Measurements from ENCODE around the gene CCNYL1.
"Not testable (repeated sequence)": the region's sequence is repeated elsewhere in the genome, so short reads cannot be mapped to it uniquely, and the experiment has no call there.

Gene CCNYL1

GRCh38 chr2:207710814-207711740, at the start of gene CCNYL1:
Gene CCNYL1 (plus strand): TSS chr2:207711640. CDS start chr2:207711897, 257 bp downstream.
- peak; percentile 99 for DNase-seq

- DNase-seq = peak; percentile 81
Observed at GRCh38 chr2:207662203-207662602, 49.2 kb upstream of the CCNYL1 start.

- DNase-seq = no peak
Observed at GRCh38 chr2:207663870-207664545, 47.4 kb upstream of the CCNYL1 start.

- no peak for DNase-seq
Observed at GRCh38 chr2:207670887-207671286, 40.6 kb upstream of the CCNYL1 start.

GRCh38 chr2:207673431-207673830, 38.0 kb upstream of the CCNYL1 start:
- DNase-seq = no peak

- no peak for DNase-seq
Observed at GRCh38 chr2:207674266-207674774, 37.1 kb upstream of the CCNYL1 start.

GRCh38 chr2:207674826-207675225, 36.6 kb upstream of the CCNYL1 start:
- no peak for DNase-seq

DNA sequence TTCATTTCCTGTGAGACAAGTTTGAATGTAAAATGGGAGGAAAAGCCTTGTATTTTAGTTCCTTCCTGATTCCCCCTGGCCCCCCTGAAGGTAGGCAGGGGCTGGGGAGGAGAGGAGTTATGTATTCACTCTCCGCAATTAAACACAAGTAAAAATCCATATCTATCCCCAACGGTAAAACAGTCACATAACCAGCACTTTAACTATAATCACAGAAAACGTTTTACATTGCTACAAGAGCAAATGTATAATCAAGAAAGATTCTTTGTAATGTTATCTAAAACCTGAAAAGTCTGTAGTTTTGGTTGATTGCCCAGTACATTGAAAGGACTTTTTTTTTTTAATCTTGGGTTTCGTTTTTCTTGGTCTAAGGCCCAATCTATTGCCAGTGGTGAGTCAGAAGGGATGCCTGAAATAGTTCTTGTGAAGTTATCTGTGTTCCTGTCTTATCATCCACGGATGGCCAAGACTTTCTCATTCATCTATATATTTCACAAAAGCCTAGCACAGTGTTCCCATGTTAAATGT, 34.5 kb upstream of the CCNYL1 start:
- DNase-seq = no peak

DNA sequence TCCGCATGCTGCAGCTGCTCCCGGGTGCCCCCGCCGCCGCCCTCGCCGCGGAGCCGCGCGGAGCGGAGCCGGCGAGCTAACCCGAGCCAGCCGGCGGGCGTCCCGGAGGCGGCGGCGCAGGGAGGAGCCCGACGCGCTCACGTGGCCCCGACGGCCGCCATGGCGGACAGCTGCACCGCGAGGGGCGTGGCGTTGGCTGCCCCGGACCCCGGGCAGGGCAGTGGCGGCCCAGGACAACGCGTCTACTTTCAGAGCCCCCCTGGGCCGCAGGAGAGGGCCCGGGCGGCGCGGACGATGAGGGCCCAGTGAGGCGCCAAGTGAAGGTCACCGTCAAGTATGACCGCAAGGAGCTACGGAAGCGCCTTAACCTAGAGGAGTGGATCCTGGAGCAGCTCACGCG, 30.0 kb upstream of the CCNYL1 start:
- no peak for DNase-seq

DNA sequence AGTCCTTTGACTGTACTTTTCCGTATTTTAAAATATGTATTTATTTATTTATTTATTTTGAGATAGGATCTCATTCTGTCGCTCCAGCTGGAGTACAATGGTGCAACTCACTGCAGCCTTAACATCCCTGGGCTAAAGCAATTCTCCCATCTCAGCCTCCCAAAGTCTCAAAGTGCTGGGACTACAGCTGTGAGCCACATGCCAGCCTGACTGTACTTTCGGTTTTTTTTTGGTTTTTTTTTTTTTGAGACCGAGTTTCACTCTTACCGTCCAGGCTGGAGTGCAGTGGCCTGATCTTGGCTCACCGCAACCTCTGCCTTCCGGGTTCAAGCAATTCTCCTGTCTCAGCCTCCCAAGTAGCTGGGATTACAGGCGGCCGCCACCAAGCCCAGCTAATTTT, 28.9 kb upstream of the CCNYL1 start:
- no peak for DNase-seq

- DNase-seq = no peak
Observed at GRCh38 chr2:207683438-207683837, 28.0 kb upstream of the CCNYL1 start.

GRCh38 chr2:207683879-207684627, 27.4 kb upstream of the CCNYL1 start:
- no peak for DNase-seq

DNA sequence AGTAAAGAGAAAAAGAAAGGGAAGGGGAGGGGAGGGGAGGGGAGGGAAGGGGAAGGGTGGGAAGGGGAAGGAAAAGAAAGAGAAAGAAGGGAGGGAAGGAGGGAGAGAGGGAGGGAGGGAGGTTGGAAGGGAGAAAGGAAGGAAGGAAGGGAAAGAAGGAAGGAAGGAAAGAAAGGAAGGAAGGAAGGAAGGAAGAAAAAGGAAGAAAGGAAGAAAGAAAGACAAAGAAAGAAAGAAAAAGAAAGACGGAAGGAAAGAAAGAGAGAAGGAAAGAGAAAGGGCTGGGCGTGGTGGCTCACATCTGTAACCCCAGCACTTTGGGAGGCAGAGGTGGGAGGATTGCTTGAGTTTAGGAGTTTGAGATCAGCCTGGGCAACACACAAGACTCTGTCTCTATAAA, 24.6 kb upstream of the CCNYL1 start:
- no peak for DNase-seq

- no peak for DNase-seq
Observed at GRCh38 chr2:207688597-207688996, 22.8 kb upstream of the CCNYL1 start.

- not testable (repeated sequence) for DNase-seq
Observed at GRCh38 chr2:207690845-207691461, 20.5 kb upstream of the CCNYL1 start.

DNA sequence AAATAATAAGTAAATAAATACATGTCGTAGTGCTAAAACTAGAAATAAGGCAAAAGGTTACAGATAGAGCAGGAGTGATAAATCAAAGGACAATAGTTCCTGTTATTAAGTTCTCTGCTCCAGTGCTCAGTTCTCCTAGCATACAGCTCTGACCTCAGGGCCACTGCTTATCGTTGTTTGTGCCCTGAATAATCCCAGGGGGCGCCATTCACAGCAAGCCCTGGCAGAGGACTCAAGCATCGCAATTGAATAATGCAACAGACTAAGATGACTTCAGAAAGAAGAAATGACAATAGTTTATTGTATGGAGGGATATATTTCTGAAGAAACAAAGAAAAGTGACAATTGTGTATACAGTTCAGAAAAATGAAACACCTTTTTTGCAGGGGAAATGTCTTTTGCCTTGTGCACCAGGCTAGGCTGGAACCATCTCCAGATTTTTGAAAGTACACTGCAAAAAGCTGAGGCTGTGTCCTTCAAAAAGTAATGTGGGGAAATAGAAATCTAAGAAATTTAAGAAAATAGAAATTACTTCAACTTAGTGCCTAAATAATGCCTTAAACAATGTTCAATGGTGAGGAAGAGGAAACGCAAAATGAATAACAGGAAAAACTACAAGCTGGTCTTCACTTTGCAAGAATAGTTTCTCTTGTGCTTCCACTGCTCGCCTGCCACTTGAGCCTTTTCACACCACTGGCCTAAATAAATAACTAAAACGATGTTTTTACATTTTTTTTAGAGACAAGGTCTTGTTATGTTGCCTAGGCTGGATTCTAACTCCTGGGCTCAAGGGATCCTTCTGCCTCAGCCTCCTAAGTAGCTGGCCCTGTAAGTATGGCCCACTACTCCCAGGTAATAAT, 19.0 kb upstream of the CCNYL1 start:
- peak; percentile 51 for DNase-seq

DNA sequence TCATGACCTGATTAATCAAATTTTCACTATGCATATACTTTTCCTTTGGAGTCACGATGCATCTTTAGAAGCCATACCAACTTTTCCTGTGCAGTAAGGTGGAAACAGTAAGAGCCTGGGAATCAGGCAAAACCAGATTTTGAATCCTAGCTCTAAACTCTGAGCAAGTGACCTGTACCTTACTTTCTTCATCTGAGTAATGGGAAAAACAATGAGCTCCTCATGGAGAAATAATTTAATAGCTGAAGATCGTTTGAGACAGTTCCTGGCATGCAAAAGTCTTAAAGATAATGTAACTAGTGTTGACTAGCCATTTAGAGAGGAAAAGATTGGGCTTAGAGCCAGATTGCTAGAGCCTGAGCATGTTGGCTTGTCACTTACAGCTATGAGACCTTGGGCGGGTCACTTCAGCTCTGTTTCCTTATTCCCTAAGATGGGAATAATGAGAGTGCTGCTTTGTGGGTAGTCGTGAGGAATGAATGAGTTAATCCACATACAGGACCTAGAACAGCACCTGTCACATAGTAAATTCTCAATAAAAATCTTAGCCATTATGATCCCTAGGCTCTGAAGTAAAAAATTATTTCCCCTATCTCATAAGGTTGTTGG, 17.7 kb upstream of the CCNYL1 start:
- DNase-seq = no peak

DNA sequence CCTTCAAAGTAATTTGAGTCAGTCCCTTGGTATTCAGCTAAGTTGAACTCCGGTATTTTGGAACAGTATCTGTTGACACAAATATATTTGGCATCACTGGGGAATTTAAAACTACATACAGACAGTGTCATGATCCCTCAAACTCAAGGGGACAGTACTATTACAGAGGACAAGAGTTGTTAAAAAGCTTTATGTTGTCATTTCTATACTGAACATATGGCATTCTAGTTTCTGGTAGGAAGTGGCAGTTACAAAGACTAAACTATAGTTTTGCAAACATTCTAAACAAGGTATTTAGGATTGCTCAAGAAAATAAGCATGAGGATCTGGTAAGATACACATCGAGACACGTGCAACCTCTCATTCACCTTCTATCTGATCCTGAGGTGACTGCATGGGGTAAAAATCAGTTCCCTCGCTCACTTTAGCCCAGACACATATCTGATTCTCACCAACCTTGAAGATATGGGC, 16.6 kb upstream of the CCNYL1 start:
- no peak for DNase-seq

- no peak for DNase-seq
Observed at GRCh38 chr2:207695293-207695692, 16.1 kb upstream of the CCNYL1 start.

DNA sequence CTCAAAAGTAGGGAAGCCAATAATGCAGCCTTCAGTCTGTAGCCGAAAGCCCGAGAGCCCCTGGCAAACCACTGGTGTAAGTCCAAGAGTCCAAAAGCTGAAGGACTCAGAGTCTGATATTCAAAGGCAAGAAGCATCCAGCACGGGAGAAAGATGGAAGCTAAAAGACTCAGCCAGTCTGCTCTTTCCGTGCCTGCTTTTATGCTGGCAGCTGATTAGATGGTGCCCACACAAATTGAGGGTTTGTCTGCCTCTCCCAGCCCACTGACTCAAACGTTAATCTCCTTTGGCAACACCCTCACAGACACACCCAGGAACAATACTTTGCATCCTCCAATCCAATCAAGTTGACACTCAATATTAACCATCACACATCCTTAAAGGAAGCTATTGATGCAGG, 14.5 kb upstream of the CCNYL1 start:
- not testable (repeated sequence) for DNase-seq

DNA sequence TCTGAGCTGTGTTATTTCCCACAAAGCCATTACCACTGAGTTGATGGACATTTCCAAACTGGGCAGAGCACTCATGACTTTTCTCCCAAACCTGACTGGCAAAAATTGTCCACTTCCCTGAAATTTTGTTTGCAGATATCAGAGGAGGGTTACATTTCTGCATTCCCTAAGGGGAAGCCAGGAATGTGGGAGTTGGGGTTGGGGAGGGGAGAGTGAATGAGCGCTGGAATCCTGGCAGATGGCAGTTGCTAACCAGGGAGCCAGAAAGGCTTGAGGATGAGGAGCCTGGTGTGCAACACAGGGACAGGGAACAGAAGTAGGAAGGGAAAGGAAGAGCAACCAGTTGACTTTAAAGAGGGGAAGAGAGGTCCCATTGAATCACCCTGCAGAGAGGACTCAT, 14.0 kb upstream of the CCNYL1 start:
- DNase-seq = no peak

Measured in CD4-positive, alpha-beta T cell treated with Interleukin-15 for 1 hour (primary cell).